Fibroblast of pulmonary artery (primary cell): ENCODE results near the gene TMEM187.

Experiments
- DNase-seq: peaks from one replicate; pipeline ENCODE4 v3.0.0-alpha.2; 2010; ENCODE audit warnings: low read depth
- H3K4me3 ChIP-seq: replicated peaks from 2 replicates; pipeline ENCODE4 v1.5.1; 2011; ENCODE audit warnings: low read depth, mild to moderate bottlenecking, control low read depth, low read length, moderate library complexity
- CTCF ChIP-seq: IDR thresholded peaks from 2 replicates; pipeline ENCODE4 v1.5.1; 2011; ENCODE audit warnings: mild to moderate bottlenecking, control low read depth, low read length, inconsistent platforms; ENCODE audit errors: missing control alignments

The TMEM187 gene

GRCh38 chrX:153963546-153963945 lies 9.0 kb upstream of the TMEM187 start:
- DNase-seq: no peak
- no peak for TF ChIP-seq CTCF
- H3K4me3 ChIP-seq: no peak overlapping the region

GRCh38 chrX:153964105-153964504 lies 8.4 kb upstream of the TMEM187 start:
- no peak for TF ChIP-seq CTCF
- DNase-seq: no peak
- H3K4me3 ChIP-seq: no peak overlapping the region

- no peak overlapping the region for H3K4me3 ChIP-seq
- no peak for DNase-seq
- TF ChIP-seq CTCF: no peak
Observed at GRCh38 chrX:153965406-153965805, 7.1 kb upstream of the TMEM187 start.

- no peak for DNase-seq
- TF ChIP-seq CTCF: no peak
- H3K4me3 ChIP-seq: no peak overlapping the region
Observed at GRCh38 chrX:153966283-153966688, 6.3 kb upstream of the TMEM187 start.

- TF ChIP-seq CTCF: no peak
- H3K4me3 ChIP-seq: no peak overlapping the region
- no peak for DNase-seq
Observed at GRCh38 chrX:153966841-153967535, 5.6 kb upstream of the TMEM187 start.

GRCh38 chrX:153967536-153968224 lies 4.9 kb upstream of the TMEM187 start:
- no peak for DNase-seq
- no peak for TF ChIP-seq CTCF
- no peak overlapping the region for H3K4me3 ChIP-seq
